MM.1S (cell line): Measurements from ENCODE around the gene DNAH8.

ENCODE experiments used
- DNase-seq: peaks from one replicate; pipeline ENCODE4 v3.0.0-alpha.2; 2015
- H2AFZ ChIP-seq: fragments of 300-600 bp; sonication (generic); 2 replicates; pipeline ENCODE4 v1.6.0; 2016; ENCODE audit warnings: antibody characterized with exemption, low read length
- H3F3A ChIP-seq: fragments of 300-600 bp; sonication (generic); 2 replicates; pipeline ENCODE4 v1.6.1; 2016; ENCODE audit warnings: mild to moderate bottlenecking, antibody characterized with exemption, low read length, moderate library complexity, mixed read lengths; ENCODE audit not compliant: insufficient read depth
- H3K27ac ChIP-seq: fragments of 300-600 bp; sonication (generic); 2 replicates; pipeline ENCODE4 v1.5.1; 2016; ENCODE audit warnings: mild to moderate bottlenecking, low read length
- H3K27me3 ChIP-seq: fragments of 300-600 bp; sonication (generic); replicated peaks from 2 replicates; pipeline ENCODE4 v1.6.0; 2016; ENCODE audit warnings: low read length; ENCODE audit not compliant: insufficient read depth
- H3K36me3 ChIP-seq: fragments of 300-600 bp; sonication (generic); replicated peaks from 2 replicates; pipeline ENCODE4 v1.6.1; 2016; ENCODE audit warnings: mild to moderate bottlenecking, low read length, mixed read lengths; ENCODE audit not compliant: insufficient read depth
- H3K4me1 ChIP-seq: fragments of 300-600 bp; sonication (generic); 2 replicates; pipeline ENCODE4 v1.6.1; 2016; ENCODE audit warnings: low read length, mixed read lengths
- H3K4me2 ChIP-seq: fragments of 300-600 bp; sonication (generic); 2 replicates; pipeline ENCODE4 v1.6.0; 2016; ENCODE audit warnings: low read depth, low read length
- H3K4me3 ChIP-seq: fragments of 300-600 bp; sonication (generic); 2 replicates; pipeline ENCODE4 v1.5.1; 2016; ENCODE audit warnings: low read length, mixed read lengths
- H3K79me2 ChIP-seq: fragments of 300-600 bp; sonication (generic); 2 replicates; pipeline ENCODE4 v1.6.1; 2016; ENCODE audit warnings: mixed run types, low read length, mixed read lengths
- H3K9ac ChIP-seq: fragments of 300-600 bp; sonication (generic); 2 replicates; pipeline ENCODE4 v1.6.1; 2016; ENCODE audit warnings: low read length, mixed read lengths
- H3K9me2 ChIP-seq: fragments of 300-600 bp; sonication (generic); replicated peaks from 2 replicates; pipeline ENCODE4 v1.6.1; 2016; ENCODE audit warnings: mild to moderate bottlenecking, low read length, mixed read lengths; ENCODE audit not compliant: insufficient read depth
- H3K9me3 ChIP-seq: fragments of 300-600 bp; sonication (generic); replicated peaks from 2 replicates; pipeline ENCODE4 v1.6.1; 2016; ENCODE audit warnings: mild to moderate bottlenecking, low read length, mixed read lengths; ENCODE audit not compliant: insufficient read depth
- H4K20me1 ChIP-seq: fragments of 300-600 bp; sonication (generic); 2 replicates; pipeline ENCODE4 v1.6.1; 2016; ENCODE audit warnings: mild to moderate bottlenecking, low read length, moderate library complexity, mixed read lengths; ENCODE audit not compliant: insufficient read depth
- CTCF ChIP-seq: fragments of 300-600 bp; sonication (generic); IDR thresholded peaks from 2 replicates; pipeline ENCODE4 v1.5.1; 2016; ENCODE audit warnings: antibody characterized with exemption, low read length, mixed read lengths
- EZH2 ChIP-seq: fragments of 300-600 bp; sonication (generic); optimal IDR thresholded peaks from 2 replicates; pipeline ENCODE3; 2017; ENCODE audit warnings: low read depth, mild to moderate bottlenecking, antibody characterized with exemption, low read length, mixed read lengths
- EZH2phosphoT487 ChIP-seq: fragments of 300-600 bp; sonication (generic); IDR thresholded peaks from 2 replicates; pipeline ENCODE4 v1.6.1; 2018; ENCODE audit warnings: antibody characterized with exemption, low read length

The DNAH8 gene

DNA sequence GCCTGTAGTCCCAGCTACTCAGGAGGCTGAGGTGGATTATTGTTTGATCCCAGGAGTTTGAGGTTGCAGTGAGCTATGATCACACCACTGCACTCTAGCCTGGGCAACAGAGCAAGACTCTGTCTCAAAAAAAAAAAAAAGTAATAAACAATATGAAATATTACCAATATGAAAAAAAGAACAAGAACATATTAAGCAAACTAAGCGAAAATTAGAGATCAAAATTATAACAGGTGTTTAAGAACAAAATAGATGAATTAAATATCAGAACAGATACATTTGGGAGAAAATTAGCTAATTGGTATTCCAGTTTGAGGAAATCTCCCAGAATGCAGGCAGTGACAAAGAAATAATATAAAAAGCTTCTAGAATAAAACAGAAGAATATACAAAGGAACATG, 35.4 kb upstream of the DNAH8 start:
- Histone ChIP-seq H3K9me2 (no peaks in the 10 kb centered on the region), H3K27me3 (no peaks in the 10 kb centered on the region), H2AFZ (no peak overlapping the region), H3K9ac (no peak overlapping the region), H3K4me3 (no peak overlapping the region), H3K4me1 (peaks cover 34% of the 10 kb centered on the region), H3K36me3 (no peaks in the 10 kb centered on the region; the same call in 1 of the 2 replicates), H3K4me2 (no peak overlapping the region), H4K20me1 (no peaks in the 10 kb centered on the region), H3K79me2 (no peaks in the 10 kb centered on the region), H3F3A (peaks cover 27% of the 10 kb centered on the region), H3K27ac (no peak overlapping the region), H3K9me3 (no peaks in the 10 kb centered on the region)
- DNase-seq: no peak
- TF ChIP-seq EZH2 (no peak), CTCF (no peak), EZH2phosphoT487 (no peak)

- H3K4me1 ChIP-seq: peaks cover 30% of the 10 kb centered on the region
- H3K36me3 ChIP-seq: no peaks in the 10 kb centered on the region; the same call in 1 of the 2 replicates
- no peaks in the 10 kb centered on the region for H4K20me1 ChIP-seq
- H3F3A ChIP-seq: peaks cover 16% of the 10 kb centered on the region
- TF ChIP-seq CTCF (no peak), EZH2 (no peak), EZH2phosphoT487 (no peak)
- no peaks in the 10 kb centered on the region for H3K9me3 ChIP-seq
- H3K27me3 ChIP-seq: no peaks in the 10 kb centered on the region
- H3K79me2 ChIP-seq: peaks cover 9% of the 10 kb centered on the region
- DNase-seq: no peak
- no peak overlapping the region for H3K4me2 ChIP-seq
- H3K27ac ChIP-seq: no peak overlapping the region
- no peak overlapping the region for H3K9ac ChIP-seq
- H3K9me2 ChIP-seq: no peaks in the 10 kb centered on the region
- no peak overlapping the region for H2AFZ ChIP-seq
- no peak overlapping the region for H3K4me3 ChIP-seq
Measured at GRCh38 chr6:38681850-38682249, 33.3 kb upstream of the DNAH8 start.

GRCh38 chr6:38684237-38684636, 30.9 kb upstream of the DNAH8 start:
- H3K79me2 ChIP-seq: peaks cover 31% of the 10 kb centered on the region
- no peak overlapping the region for H2AFZ ChIP-seq
- no peak overlapping the region for H3K4me2 ChIP-seq
- H3K4me3 ChIP-seq: no peak overlapping the region
- no peak for TF ChIP-seq EZH2phosphoT487
- H3K4me1 ChIP-seq: peaks cover 8% of the 10 kb centered on the region; the same call in 1 of the 2 replicates
- H3F3A ChIP-seq: peaks cover under 1% of the 10 kb centered on the region; the same call in 1 of the 2 replicates
- H3K27ac ChIP-seq: no peak overlapping the region
- H4K20me1 ChIP-seq: no peaks in the 10 kb centered on the region
- no peak overlapping the region for H3K9ac ChIP-seq
- H3K27me3 ChIP-seq: no peaks in the 10 kb centered on the region
- H3K9me3 ChIP-seq: no peaks in the 10 kb centered on the region
- H3K36me3 ChIP-seq: no peaks in the 10 kb centered on the region; the same call in 1 of the 2 replicates
- no peak for DNase-seq
- no peaks in the 10 kb centered on the region for H3K9me2 ChIP-seq

DNA sequence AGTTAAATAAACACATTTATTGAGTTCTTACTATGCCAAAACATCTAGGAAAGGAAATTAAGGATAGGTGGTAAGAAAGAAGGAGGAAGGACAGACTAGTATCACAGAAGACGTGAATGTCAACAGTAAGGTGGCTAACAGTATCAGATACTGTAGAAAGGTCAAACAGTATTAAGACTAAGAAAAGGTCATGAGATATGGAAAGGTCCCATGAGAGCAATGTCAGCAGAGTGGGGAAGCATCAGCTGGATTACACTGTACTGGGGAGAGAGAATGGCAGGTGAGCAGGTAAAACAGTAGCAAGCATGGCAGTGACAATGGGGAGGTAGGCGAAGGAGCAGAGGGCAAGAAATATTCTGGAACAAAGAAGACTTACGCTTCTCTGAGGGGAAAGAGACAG, 30.2 kb upstream of the DNAH8 start:
- TF ChIP-seq EZH2: no peak
- no peak for TF ChIP-seq EZH2phosphoT487
- TF ChIP-seq CTCF: no peak
- no peak for DNase-seq
- no peaks in the 10 kb centered on the region; the same call in 1 of the 2 replicates for H3K36me3 ChIP-seq
- no peaks in the 10 kb centered on the region for H3F3A ChIP-seq
- H3K79me2 ChIP-seq: peaks cover 34% of the 10 kb centered on the region
- H3K27ac ChIP-seq: no peak overlapping the region
- H3K9me3 ChIP-seq: no peaks in the 10 kb centered on the region
- no peak overlapping the region for H2AFZ ChIP-seq
- H3K4me1 ChIP-seq: peaks cover 8% of the 10 kb centered on the region; the same call in 1 of the 2 replicates
- no peak overlapping the region for H3K9ac ChIP-seq
- no peaks in the 10 kb centered on the region for H4K20me1 ChIP-seq
- no peaks in the 10 kb centered on the region for H3K27me3 ChIP-seq
- H3K4me3 ChIP-seq: no peak overlapping the region
- H3K9me2 ChIP-seq: no peaks in the 10 kb centered on the region
- no peak overlapping the region for H3K4me2 ChIP-seq
